ENCODE results near the gene MRPS22.
"Not testable (repeated sequence)": the region's sequence is repeated elsewhere in the genome, so short reads cannot be mapped to it uniquely, and the experiment has no call there.

MRPS22 gene

DNA sequence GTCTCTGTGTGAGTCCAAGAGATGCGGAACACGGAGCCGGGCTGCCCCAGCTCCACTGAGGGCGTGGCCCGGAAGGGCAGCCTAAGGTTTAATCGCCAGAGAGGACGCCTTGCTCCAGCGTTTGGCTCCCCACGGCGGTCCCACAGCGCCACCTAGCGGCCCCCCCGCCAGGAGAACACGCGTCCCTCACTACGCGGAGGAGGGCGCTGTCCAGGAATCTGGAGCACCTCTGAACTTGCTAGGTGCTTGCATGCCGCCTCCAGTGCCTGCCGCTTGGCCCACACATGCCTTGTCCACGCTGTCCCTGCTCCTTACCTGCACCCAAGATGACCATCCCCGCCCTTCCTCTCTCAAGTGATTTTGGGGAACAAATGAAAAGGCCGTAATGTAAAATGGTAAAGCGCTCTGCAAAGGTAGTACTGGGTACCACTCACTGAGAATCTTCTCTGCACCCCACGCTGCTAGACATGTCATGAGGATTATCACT is 14.4 kb upstream of the MRPS22 start:
- peak; percentile 74 to 98 (median 91) for DNase-seq

DNA sequence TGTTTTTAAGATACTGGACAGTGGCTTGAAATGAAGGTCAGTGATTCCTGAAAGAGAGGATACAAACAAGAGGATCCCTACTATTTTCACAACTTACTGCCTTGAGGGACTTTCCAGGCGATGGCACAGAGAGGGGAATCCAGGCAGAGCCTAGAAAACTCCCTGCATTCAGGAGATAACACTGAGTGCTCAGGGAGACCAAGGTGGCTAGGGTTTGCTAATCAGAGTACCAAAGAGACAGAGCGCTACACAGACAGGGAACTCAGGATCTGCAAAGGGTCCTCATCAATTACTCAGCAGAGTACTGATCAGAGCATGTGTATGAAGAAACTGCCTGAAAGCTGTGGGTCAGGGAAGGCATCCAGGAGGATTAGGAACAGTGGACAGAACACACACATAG is 11.7 kb upstream of the MRPS22 start:
- DNase-seq = no peak
- intact Hi-C loops (cut with DNase I) = no loop called here

More for the DNA sequence above, 14.4 kb upstream of the MRPS22 start:
- intact Hi-C loops (cut with DNase I) = loop anchor here (2.0 kb wide), 2 partner anchors 217 to 395 kb away; no protein-coding TSS in a partner anchor

DNA sequence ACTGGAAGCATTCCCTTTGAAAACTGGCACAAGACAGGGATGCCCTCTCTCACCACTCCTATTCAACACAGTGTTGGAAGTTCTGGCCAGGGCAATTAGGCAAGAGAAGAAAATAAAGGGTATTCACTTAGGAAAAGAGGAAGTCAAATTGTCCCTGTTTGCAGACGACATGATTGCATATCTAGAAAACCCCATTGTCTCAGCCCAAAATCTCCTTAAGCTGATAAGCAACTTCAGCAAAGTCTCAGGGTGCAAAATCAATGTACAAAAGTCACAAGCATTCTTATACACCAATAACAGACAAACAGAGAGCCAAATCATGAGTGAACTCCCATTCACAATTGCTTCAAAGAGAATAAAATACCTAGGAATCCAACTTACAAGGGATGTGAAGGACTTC is 9.1 kb upstream of the MRPS22 start:
- intact Hi-C loops (cut with DNase I); DNase-seq: not testable (repeated sequence)

DNA sequence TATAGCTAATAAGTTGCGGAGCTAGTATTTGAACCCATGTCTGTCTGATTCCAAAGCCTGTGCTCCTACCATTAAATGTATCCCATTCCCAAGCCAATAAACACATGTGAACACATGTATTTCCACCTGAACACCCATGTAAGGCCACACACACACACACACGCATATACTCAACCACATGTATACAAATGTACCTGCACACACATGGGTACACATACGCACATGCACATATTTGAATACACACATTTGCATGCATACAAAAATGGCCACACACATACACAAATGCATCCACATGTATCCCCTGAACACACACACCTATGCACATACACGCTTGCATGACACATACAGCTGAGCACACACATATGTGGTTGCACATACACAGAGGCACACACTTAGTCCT is 5.4 kb upstream of the MRPS22 start:
- intact Hi-C loops (cut with DNase I) = no loop called here
- no peak for DNase-seq

DNA sequence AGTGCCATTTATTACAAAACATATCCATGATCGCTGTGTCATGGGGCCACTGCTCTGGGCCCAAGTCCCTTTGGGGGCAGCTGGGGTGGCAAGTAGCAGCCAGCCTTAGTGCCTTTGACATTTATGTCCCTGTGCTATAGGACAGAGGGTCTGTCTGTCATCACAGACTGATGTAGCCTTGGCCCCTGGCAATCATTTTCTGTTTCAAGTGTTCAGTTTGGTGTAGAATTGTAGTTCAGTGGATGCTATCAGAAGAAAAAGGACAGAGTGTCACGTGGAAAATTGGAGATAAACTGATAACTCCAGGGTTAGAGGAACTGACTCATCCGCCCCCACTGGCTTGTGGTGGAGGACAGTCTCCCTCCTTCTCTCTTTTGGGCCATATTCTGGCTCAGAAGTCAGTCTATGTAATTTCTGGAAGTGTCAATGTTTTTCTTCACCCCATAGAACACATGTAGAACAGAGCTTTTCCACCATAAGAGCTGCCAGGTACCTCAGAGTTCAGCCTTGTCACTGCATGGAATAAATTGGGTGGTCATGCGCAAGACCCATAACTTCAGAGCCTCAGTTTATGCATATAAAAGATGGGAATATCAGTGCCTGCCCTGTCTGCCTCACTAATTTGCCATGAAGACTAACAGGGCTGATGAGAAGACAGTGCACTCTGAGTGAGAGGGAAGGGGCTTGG is 4.5 kb upstream of the MRPS22 start:
- intact Hi-C loops (cut with DNase I) = no loop called here
- no peak for DNase-seq

DNA sequence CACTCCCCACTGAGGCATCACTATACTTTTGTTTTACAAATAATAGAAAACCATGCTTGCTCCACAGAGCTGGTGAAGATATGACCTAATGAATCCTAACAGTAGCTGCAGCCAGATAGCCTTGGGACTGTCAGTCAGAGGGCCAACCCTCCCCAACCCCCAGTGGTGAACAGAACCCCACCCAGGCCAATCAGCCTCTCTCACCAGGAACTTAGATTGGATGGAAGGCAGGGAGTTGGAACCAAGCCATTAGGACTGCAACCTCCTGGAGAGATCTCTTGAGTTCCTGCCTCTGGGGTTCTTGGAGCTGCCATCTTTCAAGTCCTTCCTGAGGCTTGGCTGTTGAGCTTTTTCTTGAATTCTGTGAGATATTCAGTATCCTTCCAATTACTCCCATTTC is 3.0 kb upstream of the MRPS22 start:
- no peak for DNase-seq
- intact Hi-C loops (cut with DNase I) = no loop called here

DNA sequence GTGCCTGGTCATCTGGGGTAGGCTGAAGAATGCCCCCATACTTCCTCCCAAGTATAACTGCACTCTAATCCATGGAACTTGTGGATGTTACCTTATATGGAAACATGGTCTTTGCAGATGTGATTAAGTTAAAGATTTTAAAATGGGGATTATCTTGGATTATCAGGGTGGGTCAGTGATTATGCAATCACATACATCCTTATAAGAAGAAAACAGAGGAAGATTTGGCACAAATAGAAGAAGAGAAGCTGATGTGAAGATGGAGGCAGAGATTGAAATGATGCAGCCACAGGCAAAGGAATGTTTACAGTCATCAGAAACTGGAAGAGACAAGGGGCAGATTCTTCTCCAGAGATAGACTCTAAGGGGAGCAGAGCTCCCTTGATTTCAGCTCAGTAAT is 1.8 kb upstream of the MRPS22 start:
- intact Hi-C loops (cut with DNase I) = no loop called here
- DNase-seq = no peak

DNA sequence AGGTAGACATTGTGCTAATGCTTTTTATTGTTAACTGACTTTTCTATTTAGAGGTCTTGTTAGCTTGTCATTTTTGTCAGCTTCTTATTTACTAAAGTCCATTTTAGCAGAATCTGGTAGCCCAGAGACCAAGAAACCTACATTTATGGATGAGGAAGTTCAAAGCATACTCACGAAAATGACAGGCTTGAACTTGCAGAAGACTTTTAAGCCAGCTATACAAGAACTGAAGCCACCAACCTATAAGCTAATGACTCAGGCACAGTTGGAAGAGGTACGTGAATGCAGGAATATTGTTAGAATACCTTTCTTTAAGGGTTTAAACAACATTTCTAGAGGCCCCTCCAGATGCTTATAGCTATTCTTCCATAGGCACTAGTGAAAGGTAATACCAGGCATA is 3.0 kb downstream of the MRPS22 start:
- intact Hi-C loops (cut with DNase I) = no loop called here
- no peak for DNase-seq

DNA sequence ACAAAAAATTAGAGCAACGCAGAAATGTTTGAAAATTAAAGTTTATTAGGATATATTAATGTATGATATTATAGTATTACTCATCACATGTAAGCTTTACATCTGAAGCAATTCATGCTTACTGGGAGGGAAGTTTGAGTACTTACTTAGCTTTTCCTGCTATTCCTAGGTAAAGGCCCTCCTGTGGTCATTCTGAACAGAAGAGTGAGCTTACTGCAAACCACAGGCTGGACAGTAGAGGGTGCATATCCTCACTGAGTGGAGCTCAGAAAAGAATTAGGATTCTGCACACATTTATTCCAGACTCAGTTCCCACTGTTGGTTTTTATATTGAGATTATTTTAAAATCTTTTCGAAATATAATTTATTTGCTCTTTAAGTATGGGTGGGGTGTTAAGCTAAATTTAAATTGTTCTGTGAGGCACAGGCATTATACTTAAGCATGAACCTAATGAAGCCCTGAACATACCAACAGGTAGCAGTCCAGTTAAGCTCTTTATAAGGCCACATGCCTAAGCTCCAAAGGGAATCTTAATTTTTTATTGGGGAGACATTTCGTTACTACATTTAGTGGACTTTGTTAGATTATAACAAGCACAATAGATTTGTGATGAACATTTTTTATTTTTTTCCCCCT is 10.2 kb downstream of the MRPS22 start:
- intact Hi-C loops (cut with DNase I) = no loop called here
- DNase-seq = peak in 1 of 10 donors; percentile 57

DNA sequence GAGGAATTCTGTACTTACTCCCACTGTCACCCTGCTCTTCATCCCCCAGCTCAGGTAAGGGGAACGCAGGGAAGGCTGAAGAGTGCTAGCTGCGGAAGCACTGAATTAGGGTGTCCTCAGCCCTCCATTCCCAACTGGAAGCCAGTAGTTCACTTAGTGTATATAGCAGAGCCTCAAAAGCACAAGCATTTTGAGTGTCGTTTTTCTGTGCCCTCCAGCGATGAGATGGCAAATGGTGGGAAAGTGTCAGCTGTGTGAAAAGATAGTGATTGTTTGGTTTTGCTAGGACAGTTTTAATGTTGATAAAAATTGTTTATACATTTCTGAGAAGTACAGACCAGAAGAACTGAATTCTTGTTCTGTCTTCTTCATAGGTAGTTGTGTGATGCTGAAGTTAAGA is 10.8 kb downstream of the MRPS22 start:
- DNase-seq = no peak
- intact Hi-C loops (cut with DNase I) = no loop called here

DNA sequence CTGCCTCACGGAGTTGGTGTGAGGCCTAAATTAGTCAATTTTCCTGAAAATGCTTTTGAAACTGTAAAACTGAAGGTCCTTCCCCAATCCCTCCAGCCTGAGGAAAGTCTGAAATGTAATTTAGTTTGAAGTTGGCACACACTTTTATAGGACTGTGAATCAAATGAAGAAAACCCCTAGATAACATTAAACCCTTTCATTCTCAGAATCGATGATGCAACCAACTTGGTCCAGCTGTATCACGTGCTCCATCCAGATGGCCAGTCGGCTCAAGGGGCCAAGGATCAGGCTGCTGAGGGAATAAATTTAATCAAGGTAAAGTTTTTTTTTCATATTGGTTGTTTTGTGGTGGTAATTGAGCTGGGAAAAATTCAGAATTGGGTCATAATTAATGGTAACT is 11.7 kb downstream of the MRPS22 start:
- DNase-seq = peak in 6 of 10 donors; percentile 32 to 84 (median 47)
- intact Hi-C loops (cut with DNase I) = no loop called here

DNA sequence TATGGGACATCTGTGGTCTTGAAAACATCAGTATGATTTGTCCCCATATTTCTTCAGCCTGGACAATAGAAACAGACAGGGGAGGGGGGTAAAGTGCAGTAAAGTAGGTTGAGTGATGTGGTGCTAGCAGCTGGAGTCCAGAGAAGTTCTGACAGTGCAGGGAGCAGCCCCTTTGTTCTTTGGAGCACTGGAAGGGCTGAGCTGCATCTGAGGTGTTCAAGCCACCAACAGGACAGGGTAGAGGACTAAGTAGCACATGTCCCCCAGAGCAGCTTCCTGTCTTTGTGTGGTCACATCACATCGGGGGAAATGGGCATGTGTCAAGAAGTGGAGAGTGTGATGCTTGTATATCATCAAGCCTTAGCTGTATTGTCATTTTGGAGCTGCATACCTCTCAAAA is 12.1 kb downstream of the MRPS22 start:
- intact Hi-C loops (cut with DNase I) = no loop called here
- DNase-seq = no peak

DNA sequence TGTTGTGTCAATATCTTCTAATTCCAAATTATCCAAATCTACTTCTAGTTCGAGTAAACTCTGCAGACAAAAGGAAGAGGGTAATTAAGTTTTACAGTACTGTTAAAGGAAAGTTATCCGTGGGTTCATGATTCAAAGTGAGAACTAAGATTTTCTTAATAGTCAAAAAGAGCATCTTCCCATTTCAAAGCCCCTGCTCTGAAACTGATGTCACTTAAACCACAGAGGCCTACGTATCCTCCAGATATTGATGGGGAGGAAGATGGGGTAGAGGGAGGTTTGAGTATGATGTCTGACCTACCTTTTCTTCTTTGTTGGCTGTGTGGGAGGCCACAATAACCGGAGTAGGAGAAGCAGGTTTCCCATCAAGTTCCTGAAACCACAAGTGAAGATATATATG is 14.1 kb downstream of the MRPS22 start:
- no peak for DNase-seq
- intact Hi-C loops (cut with DNase I) = no loop called here

DNA sequence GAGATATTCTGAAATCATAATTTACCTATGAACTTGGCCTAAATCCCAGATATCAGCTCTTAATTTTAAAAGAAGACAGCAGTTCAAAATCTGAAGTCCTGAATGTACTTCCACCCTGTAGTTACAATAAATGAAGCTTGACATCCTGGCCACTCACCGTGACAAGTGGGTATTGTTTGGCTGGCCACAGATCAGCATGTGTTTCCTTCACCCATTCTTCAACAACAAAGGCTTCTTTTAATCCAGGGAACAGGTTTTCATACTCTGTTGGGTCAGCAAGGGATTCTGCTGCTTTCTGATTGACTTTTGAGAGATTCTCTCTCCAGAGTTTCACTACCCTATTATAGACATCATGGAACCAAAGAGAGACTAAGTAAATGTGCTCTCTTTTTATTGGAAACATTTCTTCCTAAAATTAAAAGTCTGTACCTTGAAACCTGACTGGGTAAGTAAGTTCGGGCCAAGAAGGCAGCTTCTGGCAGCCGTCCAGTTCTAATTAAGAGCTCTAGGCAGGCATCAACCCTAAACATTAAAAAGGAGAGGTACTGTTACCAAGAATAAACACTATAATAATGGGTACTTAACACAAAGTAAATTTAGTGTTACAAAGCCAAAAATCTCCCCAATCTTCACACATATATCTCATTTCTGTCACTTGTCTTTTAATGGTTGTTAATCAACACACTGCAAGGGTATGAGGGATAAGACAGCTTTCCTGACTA is 15.2 kb downstream of the MRPS22 start:
- intact Hi-C loops (cut with DNase I) = no loop called here
- DNase-seq = no peak

DNA sequence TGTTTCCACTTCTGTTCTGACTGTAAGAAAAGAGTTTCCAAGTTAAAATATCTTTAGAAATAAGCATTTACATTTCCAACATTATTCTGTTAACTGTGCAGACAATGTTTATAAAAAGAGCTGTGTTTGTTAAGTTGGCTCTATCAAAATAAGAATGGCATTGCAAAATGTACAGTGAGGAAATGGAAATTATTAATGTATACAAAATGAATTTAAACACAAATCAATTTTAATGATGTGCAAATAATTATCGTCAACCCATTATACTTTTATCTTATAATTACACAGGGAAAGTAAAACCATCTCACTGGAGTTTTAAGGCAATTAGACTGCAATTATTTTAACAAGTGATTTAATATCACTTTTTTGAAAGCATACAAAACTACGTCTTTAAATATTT is 17.5 kb downstream of the MRPS22 start:
- intact Hi-C loops (cut with DNase I) = no loop called here
- no peak for DNase-seq

DNA sequence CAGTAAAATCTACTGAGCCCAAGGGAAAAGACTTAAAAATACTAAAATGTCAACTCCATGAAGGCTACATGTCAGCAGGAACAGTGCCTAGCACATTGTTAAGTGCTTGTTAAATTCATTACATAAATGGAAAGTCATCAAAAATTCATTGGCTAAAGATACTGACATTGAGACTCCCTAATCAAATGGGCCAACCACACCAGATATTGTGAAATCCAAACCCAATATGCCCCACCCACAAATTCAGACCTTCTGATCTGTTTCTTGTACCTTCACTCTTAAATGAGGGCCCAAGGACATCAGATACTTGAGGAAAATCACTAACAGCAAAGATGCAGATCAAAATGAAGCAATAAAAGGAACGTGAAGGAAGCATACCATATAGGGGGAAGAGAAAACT is 20.7 kb downstream of the MRPS22 start:
- intact Hi-C loops (cut with DNase I) = no loop called here
- DNase-seq = no peak

DNA sequence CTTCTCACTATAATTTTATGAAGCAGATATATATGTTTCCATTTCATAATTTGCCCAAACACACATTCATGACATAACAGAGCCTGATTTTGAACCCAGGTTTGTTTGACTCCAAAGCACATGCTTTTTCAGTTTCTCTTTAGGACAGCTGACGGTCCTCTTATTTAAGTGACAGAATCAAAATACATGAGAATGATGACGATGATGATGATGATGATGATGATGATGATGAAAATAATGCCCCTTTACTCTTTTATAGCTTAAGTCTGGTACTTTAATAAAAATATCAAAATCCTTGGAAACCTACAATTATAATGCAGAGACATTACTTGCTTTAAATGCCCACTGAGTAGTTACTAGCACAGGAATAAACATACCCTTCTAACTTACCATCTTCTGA is 30.3 kb downstream of the MRPS22 start:
- intact Hi-C loops (cut with DNase I) = no loop called here
- DNase-seq = no peak

DNA sequence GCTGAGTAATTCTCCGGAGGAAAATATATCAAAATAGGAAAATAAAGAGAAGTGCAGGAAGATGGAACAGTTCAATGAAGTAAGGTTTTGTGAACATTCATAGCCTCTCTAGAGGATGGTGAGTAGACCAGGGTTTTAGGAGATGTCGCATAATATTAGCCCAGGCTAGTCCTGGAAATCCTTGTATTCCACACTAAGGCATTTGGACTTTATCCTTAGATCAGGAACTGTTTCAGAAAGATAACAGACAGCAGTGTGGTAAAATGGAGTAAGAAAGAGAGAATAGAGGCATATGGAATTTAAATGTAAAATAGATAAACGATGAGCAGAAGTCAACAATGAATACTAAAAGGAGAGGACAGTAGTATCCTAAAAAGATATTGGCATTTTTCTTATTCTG is 33.6 kb downstream of the MRPS22 start:
- intact Hi-C loops (cut with DNase I) = no loop called here
- DNase-seq = no peak

DNA sequence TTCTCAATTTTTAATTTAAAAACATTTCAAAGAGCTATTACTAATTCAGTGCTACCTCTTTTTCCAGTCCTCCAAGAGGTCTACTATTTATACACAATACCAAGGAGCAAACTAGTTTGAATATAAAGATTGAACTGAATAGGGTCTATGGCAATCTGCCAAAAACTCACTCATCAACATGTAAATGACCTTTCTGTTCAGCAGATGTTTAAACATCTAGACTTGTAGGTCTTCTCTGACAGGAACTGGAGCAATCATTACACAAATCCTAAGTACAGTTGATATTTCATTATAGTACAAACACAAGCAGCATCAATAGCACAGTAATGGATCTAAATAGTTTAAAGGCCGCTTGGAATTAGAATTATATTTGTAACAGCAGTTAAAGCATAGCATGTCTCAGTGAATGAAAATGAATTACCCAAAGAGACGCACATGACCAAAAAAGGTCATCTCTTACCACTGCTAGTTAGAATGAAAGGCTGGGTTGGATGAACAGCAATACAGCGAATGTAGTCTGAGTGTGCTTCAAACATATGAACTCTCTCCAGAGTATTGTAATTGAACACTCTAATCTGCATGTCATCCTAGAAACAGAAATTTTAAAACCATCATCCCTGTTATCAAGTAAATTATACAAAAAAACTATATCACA is 34.9 kb downstream of the MRPS22 start:
- intact Hi-C loops (cut with DNase I) = no loop called here
- no peak for DNase-seq

DNA sequence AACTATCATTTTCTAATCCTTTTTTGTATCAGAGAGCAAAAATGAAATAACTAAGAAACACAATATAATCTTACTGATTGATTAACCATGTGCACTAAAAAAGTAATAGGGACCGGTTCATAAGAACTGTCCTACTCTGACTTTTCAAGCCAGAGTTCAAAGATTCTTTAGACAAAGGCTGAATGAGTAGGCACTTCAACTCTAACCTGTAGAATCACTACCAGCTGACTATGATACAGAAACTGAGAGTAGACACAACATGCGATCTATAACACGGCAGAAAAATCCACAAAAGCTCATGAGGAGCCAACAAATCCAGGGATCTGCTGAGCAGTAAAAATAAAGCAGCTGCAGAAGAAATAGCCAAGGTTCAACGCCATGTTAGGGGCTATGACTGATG is 36.8 kb downstream of the MRPS22 start:
- DNase-seq = no peak
- intact Hi-C loops (cut with DNase I) = no loop called here

DNA sequence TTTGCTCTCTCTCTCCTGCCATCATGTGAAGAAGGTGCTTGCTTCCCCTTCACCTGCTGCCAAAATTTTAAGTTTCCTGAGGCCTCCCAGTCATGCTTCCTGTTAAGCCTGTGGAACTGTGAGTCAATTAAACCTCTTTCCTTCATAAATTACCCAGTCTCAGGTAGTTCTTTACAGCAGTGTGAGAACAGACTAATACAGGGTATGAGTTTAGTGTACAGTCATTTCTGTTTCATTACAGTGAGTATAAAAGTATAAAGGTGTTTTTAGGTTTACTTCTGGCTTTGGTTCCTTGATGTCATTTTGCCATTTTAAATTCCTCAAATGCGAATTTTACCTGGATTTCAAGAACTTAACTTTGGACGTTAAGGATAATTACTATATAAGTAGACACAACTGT is 38.5 kb downstream of the MRPS22 start:
- DNase-seq; intact Hi-C loops (cut with DNase I): not testable (repeated sequence)
